Activated T-cell treated with anti-CD3 and anti-CD28 coated beads, Interleukin-2, amount 50 U/mL, for 72 hours (primary cell): ENCODE data around the gene SPDYE2B. TPM values are rescaled to one million over a fixed set of nuclear protein-coding genes. Genes with fewer than 3 reads are reported as not detected.
"Not testable (repeated sequence)": the region's sequence is repeated elsewhere in the genome, so short reads cannot be mapped to it uniquely, and the experiment has no call there.

Source experiments
- ATAC-seq, 2 donors: fragments of 150-1000 bp; cut with Tn5 transposase; replicated peaks in 1 of 2; 2 replicates each; pipeline ENCODE4 v1.10.0; 2021; ENCODE audit warnings: moderate library complexity in 2 of 2, mild to moderate bottlenecking in 1 of 2
- DNase-seq, 2 donors: peaks; one replicate each; pipeline ENCODE4 v3.0.0; 2021 to 2022; ENCODE audit warnings: mixed read lengths in 1 of 2
- H3K27ac Mint-ChIP-seq: one replicate; pipeline ENCODE4 v1.8.0; 2022; ENCODE audit warnings: mild to moderate bottlenecking, moderate library complexity, mixed read lengths
- H3K27me3 Mint-ChIP-seq: one replicate; pipeline ENCODE4 v1.8.0; 2022; ENCODE audit warnings: low read depth, mixed read lengths
- H3K36me3 Mint-ChIP-seq, 2 donors: one replicate each; pipeline ENCODE4 v1.8.0; 2022; ENCODE audit warnings: mixed read lengths in 2 of 2, mild to moderate bottlenecking in 1 of 2; ENCODE audit not compliant: insufficient read depth in 2 of 2
- H3K4me1 Mint-ChIP-seq: one replicate; pipeline ENCODE4 v1.8.0; 2022; ENCODE audit warnings: low read depth, mixed read lengths
- H3K4me3 Mint-ChIP-seq, 2 donors: one replicate each; pipeline ENCODE4 v1.8.0; 2022; ENCODE audit warnings: mild to moderate bottlenecking in 2 of 2, mixed read lengths in 2 of 2, moderate library complexity in 2 of 2
- H3K9me3 Mint-ChIP-seq, 2 donors: one replicate each; pipeline ENCODE4 v1.8.0; 2022; ENCODE audit warnings: mixed read lengths in 2 of 2
- total RNA-seq, 2 donors: library from RNA; stranded (reverse); gene quantifications; one replicate each; pipeline ENCODE4 v1.2.3, GENCODE V29; 2022

SPDYE2B gene
- total RNA-seq, 2 donors from 2014 or later = not detected

DNA sequence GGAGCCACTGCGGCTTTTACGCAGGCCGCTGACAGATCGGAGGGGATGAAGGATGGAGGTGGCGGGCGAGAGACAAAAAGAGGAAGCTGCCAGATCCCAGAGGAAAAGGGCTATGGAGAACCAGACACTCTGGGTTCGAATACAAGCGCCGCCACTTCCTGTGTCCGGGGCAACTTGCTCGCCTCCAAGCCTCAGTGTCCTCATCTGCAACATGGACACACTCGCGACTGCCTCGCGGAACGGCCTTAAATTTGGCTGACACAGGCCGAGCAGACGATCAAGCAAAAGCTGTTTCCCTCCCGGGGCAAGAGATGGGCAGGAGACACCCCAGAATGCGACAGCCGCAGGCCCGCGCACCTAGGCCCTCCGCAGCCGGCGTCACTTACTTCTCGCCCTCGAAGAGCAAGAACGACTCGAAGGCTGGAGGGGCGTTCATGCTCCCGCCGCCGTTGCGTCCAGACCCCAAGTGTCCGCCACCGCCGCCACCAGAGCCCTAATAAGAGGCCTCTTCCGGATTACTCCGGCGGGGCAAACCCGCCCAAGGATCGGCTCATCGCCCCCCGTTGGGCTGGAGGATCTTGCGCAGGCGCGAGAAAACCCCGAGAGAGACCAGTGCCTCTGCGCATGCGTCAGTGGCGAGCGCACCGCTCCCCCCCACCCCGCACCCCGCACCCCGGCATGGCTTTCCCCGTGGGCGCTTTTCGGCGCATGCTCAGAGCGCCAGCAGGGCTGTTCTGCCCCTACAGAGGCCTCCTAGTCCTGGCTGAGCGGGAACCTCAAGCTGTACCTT is 21.2 kb downstream of the SPDYE2B start, which contains the start of gene POLR2J2:
TSS of gene POLR2J2 (minus strand) at position 498 of the 790 bp plus-strand sequence. CDS start at position 436, 62 bp downstream.
- H3K27ac Mint-ChIP-seq, H3K27me3 Mint-ChIP-seq, H3K36me3 Mint-ChIP-seq, H3K4me1 Mint-ChIP-seq, H3K9me3 Mint-ChIP-seq: not testable (repeated sequence)
- ATAC-seq (peak; percentile 63 to 73), DNase-seq (peak in 1 of 2 donors; percentile 80)
- H3K4me3 Mint-ChIP-seq = peak within 1 kb of the TSS in 1 of 2 donors; percentile 66

DNA sequence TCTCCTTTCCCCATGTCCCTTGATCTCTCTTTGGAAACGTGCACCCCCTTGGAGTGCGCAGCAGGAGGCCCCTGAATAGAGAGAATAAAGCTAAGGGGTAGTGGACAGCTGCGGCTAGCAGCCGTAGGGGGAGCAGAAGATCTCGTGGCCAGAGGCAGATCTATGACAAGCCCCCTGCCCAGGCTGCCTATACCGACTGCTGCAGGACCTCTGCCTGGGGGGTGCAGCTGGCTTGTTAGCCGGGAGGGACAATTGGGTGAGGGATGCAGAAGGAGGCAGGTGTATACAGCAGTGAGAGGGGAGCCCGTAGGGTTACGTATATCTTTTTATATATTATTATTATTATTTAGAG is 21.8 kb downstream of the SPDYE2B start:
- not testable (repeated sequence) for H3K27ac Mint-ChIP-seq, DNase-seq, H3K36me3 Mint-ChIP-seq, H3K4me3 Mint-ChIP-seq, H3K27me3 Mint-ChIP-seq, H3K4me1 Mint-ChIP-seq, H3K9me3 Mint-ChIP-seq
- ATAC-seq = peak; percentile 30 to 43

- H3K4me3 Mint-ChIP-seq, H3K36me3 Mint-ChIP-seq, H3K27me3 Mint-ChIP-seq, DNase-seq, H3K9me3 Mint-ChIP-seq, H3K4me1 Mint-ChIP-seq, H3K27ac Mint-ChIP-seq: not testable (repeated sequence)
- ATAC-seq = peak in 1 of 2 donors; percentile 14
Measured at GRCh38 chr7:102673447-102674067, 23.4 kb downstream of the SPDYE2B start.

DNA sequence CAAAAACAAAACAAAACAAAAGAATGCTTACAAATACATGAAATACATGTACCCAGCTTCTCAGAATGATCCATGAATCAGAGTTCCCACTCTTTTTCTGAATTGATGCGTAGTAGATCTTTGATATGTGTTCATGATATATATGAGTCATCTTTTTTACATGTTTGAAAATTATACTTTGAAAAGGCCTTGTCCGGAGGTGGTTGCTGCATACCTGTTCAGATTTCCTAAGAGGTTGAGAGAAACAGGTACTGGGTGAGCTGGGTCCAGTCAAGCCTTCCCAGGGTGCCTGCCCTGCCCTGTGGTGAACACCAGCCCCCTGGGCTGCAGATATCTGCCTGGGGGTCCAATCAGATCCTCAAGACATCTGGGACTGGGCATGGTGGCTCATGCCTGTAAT is 25.4 kb downstream of the SPDYE2B start:
- ATAC-seq = peak; percentile 64 to 70
- not testable (repeated sequence) for H3K9me3 Mint-ChIP-seq

GRCh38 chr7:102680780-102681179 is 30.7 kb downstream of the SPDYE2B start:
- not testable (repeated sequence) for H3K4me1 Mint-ChIP-seq, H3K27ac Mint-ChIP-seq, H3K27me3 Mint-ChIP-seq, H3K9me3 Mint-ChIP-seq, DNase-seq, ATAC-seq, H3K4me3 Mint-ChIP-seq, H3K36me3 Mint-ChIP-seq

More for the DNA sequence above, 25.4 kb downstream of the SPDYE2B start:
- H3K4me3 Mint-ChIP-seq, H3K36me3 Mint-ChIP-seq, H3K27ac Mint-ChIP-seq, H3K27me3 Mint-ChIP-seq, H3K4me1 Mint-ChIP-seq: not testable (repeated sequence)
- peak; percentile 22 to 36 for DNase-seq

DNA sequence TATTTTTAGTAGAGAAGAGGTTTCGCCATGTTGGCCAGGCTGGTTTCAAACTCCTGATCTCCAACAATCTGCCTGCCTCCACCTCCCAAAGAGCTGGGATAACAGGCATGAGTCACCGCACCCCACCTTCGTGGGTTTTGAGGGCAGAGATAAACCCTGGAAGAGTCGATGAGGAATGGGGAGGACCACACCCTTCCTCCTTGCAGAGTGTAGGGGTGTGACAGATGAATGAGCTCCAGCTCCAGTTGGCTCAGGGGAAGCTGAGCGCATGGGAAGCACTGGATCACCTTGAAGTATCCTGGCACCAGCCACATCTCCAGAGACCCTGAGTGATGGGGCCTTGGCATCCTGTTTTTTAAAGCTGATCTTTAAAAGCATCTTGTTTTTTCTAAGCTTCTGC is 32.4 kb downstream of the SPDYE2B start:
- ATAC-seq, H3K27ac Mint-ChIP-seq, DNase-seq, H3K4me1 Mint-ChIP-seq, H3K27me3 Mint-ChIP-seq, H3K9me3 Mint-ChIP-seq, H3K36me3 Mint-ChIP-seq, H3K4me3 Mint-ChIP-seq: not testable (repeated sequence)

DNA sequence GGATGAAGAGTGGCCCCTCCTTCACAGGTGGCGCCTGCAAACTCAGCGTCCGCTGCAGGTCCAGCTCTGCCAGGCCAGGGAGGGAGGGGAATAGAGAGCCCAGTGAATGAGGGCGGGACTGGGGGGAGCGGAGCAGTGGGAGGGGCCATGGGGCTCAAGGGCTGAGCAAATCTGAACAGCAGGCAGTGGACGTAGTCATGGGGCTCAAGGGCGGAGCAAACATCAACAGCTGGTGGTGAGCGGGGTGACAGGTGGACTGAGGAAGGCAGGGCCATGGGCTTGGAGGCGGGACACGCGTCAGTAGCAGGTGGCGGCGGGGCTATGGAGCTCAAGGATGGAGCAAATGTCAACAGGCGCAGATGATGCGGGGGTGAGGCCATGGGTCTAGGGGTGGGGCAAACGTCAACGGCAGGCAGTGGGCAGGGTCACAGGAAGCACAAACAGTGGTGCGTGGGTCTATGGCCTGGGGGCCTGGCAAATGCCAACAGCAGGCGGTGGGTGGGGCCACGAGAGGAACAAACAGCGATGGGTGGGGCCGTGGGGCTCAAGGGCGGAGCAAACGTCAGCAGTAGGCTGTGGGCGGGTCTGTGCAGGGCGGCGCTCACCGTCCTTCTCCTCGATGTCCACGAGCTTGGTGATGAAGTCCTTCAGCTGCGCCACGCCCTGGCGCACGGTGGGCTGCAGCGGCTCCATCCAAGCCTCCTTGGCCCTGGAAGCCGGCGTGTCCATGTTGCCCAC is 38.3 kb downstream of the SPDYE2B start:
- not testable (repeated sequence) for H3K27me3 Mint-ChIP-seq, H3K27ac Mint-ChIP-seq, H3K9me3 Mint-ChIP-seq, H3K4me1 Mint-ChIP-seq, H3K36me3 Mint-ChIP-seq, DNase-seq, H3K4me3 Mint-ChIP-seq
- peak; percentile 84 to 89 for ATAC-seq

GRCh38 chr7:102689436-102690282 is 39.5 kb downstream of the SPDYE2B start:
- not testable (repeated sequence) for H3K4me1 Mint-ChIP-seq

DNA sequence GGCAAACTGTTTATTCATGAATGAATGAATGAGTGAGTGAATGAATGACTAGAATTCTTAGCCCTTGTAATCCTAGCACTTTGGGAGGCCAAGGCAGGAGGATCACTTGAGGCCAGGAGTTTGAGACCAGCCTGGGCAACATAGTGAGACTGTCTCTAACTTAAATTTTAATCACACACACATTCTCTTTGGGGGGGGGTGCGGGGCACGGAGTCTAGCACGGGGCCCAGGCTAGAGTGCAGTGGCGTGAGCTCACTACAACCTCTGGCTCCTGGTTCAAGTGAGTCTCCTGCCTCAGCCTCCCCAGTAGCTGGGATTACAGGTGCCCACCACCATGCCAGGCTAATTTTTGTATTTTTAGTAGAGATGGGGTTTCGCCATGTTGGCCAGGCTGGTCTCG is 40.5 kb downstream of the SPDYE2B start:
- not testable (repeated sequence) for H3K36me3 Mint-ChIP-seq, H3K27me3 Mint-ChIP-seq, H3K27ac Mint-ChIP-seq, H3K4me1 Mint-ChIP-seq, ATAC-seq, H3K4me3 Mint-ChIP-seq, DNase-seq, H3K9me3 Mint-ChIP-seq

More at GRCh38 chr7:102689436-102690282, 39.5 kb downstream of the SPDYE2B start:
- not testable (repeated sequence) for H3K36me3 Mint-ChIP-seq, H3K27me3 Mint-ChIP-seq, H3K4me3 Mint-ChIP-seq, H3K27ac Mint-ChIP-seq, H3K9me3 Mint-ChIP-seq
- DNase-seq (peak in 1 of 2 donors; percentile 12), ATAC-seq (peak; percentile 80 to 82)

GRCh38 chr7:102694008-102694407 is 43.9 kb downstream of the SPDYE2B start:
- not testable (repeated sequence) for ATAC-seq, H3K4me1 Mint-ChIP-seq, H3K27me3 Mint-ChIP-seq, H3K36me3 Mint-ChIP-seq, DNase-seq, H3K27ac Mint-ChIP-seq, H3K4me3 Mint-ChIP-seq, H3K9me3 Mint-ChIP-seq

DNA sequence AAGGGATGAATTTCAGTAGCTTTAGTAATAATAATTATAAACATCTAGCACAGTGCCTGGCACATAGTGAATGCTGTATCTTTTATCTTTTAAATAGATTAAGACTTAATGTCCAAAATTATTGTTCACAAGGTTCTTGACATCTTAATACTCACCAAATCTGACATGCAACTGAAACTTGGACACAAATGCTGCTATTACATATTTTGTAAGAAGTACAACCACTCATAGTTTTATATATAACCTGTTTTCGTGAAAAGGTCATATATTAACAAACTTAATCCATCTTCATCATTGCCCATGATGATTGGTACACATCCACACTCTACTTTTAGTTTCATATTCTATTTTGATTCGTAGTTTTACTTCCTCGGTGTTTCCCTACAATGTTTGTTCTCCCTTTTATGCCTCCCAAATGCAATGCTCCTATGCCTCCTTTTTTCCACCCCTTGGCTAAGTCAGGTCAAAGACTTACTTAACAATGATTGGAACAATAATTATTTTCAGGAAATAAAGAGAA is 45.0 kb downstream of the SPDYE2B start:
- not testable (repeated sequence) for H3K27ac Mint-ChIP-seq, ATAC-seq, H3K36me3 Mint-ChIP-seq, H3K4me3 Mint-ChIP-seq, H3K9me3 Mint-ChIP-seq, H3K4me1 Mint-ChIP-seq, DNase-seq
- H3K27me3 Mint-ChIP-seq = peaks cover 12% of the 10 kb centered on the region

- ATAC-seq, H3K36me3 Mint-ChIP-seq, H3K4me1 Mint-ChIP-seq, DNase-seq, H3K9me3 Mint-ChIP-seq, H3K4me3 Mint-ChIP-seq, H3K27ac Mint-ChIP-seq: not testable (repeated sequence)
- peaks cover 18% of the 10 kb centered on the region for H3K27me3 Mint-ChIP-seq
Measured at GRCh38 chr7:102696009-102696408, 45.9 kb downstream of the SPDYE2B start.
